HEK293T (cell line): ENCODE results near the gene PPIE.

Experiments
- ARNT ChIP-seq: fragments of 450-650 bp; IDR thresholded peaks from 2 replicates; pipeline ENCODE4 v1.6.1; 2017; ENCODE audit warnings: mild to moderate bottlenecking
- BHLHE40 ChIP-seq: fragments of 450-650 bp; IDR thresholded peaks from 2 replicates; pipeline ENCODE4 v1.6.1; 2016; ENCODE audit warnings: mild to moderate bottlenecking, moderate library complexity, borderline replicate concordance
- CTBP1 ChIP-seq: fragments of 450-650 bp; IDR thresholded peaks from 2 replicates; pipeline ENCODE4 v1.6.1; 2016; ENCODE audit warnings: borderline replicate concordance
- ELF4 ChIP-seq: fragments of 450-650 bp; IDR thresholded peaks from 2 replicates; pipeline ENCODE4 v1.6.1; 2017; ENCODE audit warnings: antibody characterized with exemption
- FOXA1 ChIP-seq: fragments of 450-650 bp; IDR thresholded peaks from 2 replicates; pipeline ENCODE4 v1.6.1; 2016; ENCODE audit warnings: mild to moderate bottlenecking
- FOXM1 ChIP-seq: fragments of 450-650 bp; IDR thresholded peaks from 2 replicates; pipeline ENCODE4 v1.6.1; 2017; ENCODE audit warnings: mild to moderate bottlenecking, borderline replicate concordance
- L3MBTL2 ChIP-seq: fragments of 450-650 bp; conservative IDR thresholded peaks from 2 replicates; pipeline ENCODE4 v1.6.1; 2016; ENCODE audit warnings: mild to moderate bottlenecking
- NFRKB ChIP-seq: fragments of 450-650 bp; IDR thresholded peaks from 2 replicates; pipeline ENCODE4 v1.6.1; 2016; ENCODE audit warnings: mild to moderate bottlenecking, moderate library complexity
- SP1 ChIP-seq: fragments of 450-650 bp; IDR thresholded peaks from 2 replicates; pipeline ENCODE4 v1.6.1; 2017
- SUZ12 ChIP-seq: fragments of 450-650 bp; IDR thresholded peaks from 2 replicates; pipeline ENCODE4 v1.6.1; 2016; ENCODE audit warnings: mild to moderate bottlenecking
- TARDBP ChIP-seq: fragments of 450-650 bp; IDR thresholded peaks from 2 replicates; pipeline ENCODE4 v1.6.1; 2016
- ZNF384 ChIP-seq: fragments of 450-650 bp; IDR thresholded peaks from 2 replicates; pipeline ENCODE4 v1.6.1; 2016
- TF ChIP-seq, protein P1 (sequence below): fragments of 450-650 bp; IDR thresholded peaks from 2 replicates; pipeline ENCODE4 v1.6.1; 2016

DNA sequence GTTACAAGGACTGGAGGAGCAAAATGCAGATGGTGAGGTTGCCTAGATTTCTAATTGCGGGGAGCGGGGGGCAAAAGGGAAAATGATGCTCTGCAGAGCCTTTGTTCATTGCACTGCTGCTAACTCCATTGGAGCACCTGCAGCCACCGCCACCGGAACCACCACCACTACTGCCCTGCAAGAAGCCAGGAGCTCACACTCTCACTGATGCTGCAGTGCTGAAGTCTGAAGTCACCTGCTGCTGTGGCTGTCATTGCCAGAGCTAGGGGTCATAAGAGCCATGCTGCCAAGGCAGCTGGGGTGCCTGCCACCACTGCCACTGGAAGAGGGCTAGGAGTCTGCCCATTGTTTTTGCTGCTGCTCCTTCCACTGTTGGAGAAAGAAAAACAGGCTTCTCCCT, 40.1 kb upstream of the PPIE start:
- TF ChIP-seq CTBP1 (no peak), NFRKB (no peak), BHLHE40 (no peak), ARNT (no peak), SUZ12 (no peak), SP1 (no peak), TARDBP (no peak), FOXM1 (no peak), ELF4 (no peak), L3MBTL2 (no peak), FOXA1 (no peak), ZNF384 (no peak)
- TF ChIP-seq, protein P1, sequence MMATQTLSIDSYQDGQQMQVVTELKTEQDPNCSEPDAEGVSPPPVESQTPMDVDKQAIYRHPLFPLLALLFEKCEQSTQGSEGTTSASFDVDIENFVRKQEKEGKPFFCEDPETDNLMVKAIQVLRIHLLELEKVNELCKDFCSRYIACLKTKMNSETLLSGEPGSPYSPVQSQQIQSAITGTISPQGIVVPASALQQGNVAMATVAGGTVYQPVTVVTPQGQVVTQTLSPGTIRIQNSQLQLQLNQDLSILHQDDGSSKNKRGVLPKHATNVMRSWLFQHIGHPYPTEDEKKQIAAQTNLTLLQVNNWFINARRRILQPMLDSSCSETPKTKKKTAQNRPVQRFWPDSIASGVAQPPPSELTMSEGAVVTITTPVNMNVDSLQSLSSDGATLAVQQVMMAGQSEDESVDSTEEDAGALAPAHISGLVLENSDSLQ, result no peak
